ENCODE measurements around the gene KLHL3. TPM values are rescaled to one million over a fixed set of nuclear protein-coding genes. Genes with fewer than 3 reads are reported as not detected.

KLHL3 gene
- total RNA-seq, 1 donor from 2014 or later, result 6.8 TPM

GRCh38 chr5:137700282-137700680, 35.6 kb downstream of the KLHL3 start:
- ATAC-seq (no peak), DNase-seq (no peak)
- H3K36me3 ChIP-seq, result no peaks in the 10 kb centered on the region
- H3K27me3 ChIP-seq, result no peaks in the 10 kb centered on the region
- H3K4me1 ChIP-seq, result peaks cover 12% of the 10 kb centered on the region
- intact Hi-C loops (cut with DNase I), result no loop called here
- no peak for TF ChIP-seq CTCF (IDR thresholded peaks at IDR 0.05)
- no peak overlapping the region for H3K27ac ChIP-seq
- H3K9me3 ChIP-seq, result no peaks in the 10 kb centered on the region
- no peak overlapping the region for H3K4me3 ChIP-seq

- DNase-seq (no peak), ATAC-seq (no peak)
- no peak overlapping the region for H3K4me3 ChIP-seq
- TF ChIP-seq CTCF (IDR thresholded peaks at IDR 0.05), result no peak
- no peaks in the 10 kb centered on the region for H3K36me3 ChIP-seq
- no peaks in the 10 kb centered on the region for H3K27me3 ChIP-seq
- H3K27ac ChIP-seq, result no peak overlapping the region
- no peaks in the 10 kb centered on the region for H3K9me3 ChIP-seq
- peaks cover 12% of the 10 kb centered on the region for H3K4me1 ChIP-seq
- intact Hi-C loops (cut with DNase I), result no loop called here
Observed at GRCh38 chr5:137699336-137700281, 36.3 kb downstream of the KLHL3 start.

GRCh38 chr5:137696481-137696880, 39.4 kb downstream of the KLHL3 start:
- intact Hi-C loops (cut with DNase I), result no loop called here
- H3K27me3 ChIP-seq, result no peaks in the 10 kb centered on the region
- peak overlapping the region; percentile 21 for H3K27ac ChIP-seq
- H3K9me3 ChIP-seq, result no peaks in the 10 kb centered on the region
- no peaks in the 10 kb centered on the region for H3K36me3 ChIP-seq
- H3K4me1 ChIP-seq, result peaks cover 12% of the 10 kb centered on the region
- no peak overlapping the region for H3K4me3 ChIP-seq
- no peak for TF ChIP-seq CTCF (IDR thresholded peaks at IDR 0.05)
- ATAC-seq, result no peak
- no peak for DNase-seq

GRCh38 chr5:137695651-137696428, 40.0 kb downstream of the KLHL3 start:
- peak overlapping the region; percentile 40 for H3K27ac ChIP-seq

More at GRCh38 chr5:137695651-137696428, 40.0 kb downstream of the KLHL3 start:
- Histone ChIP-seq H3K4me1 (peaks cover 12% of the 10 kb centered on the region), H3K9me3 (no peaks in the 10 kb centered on the region), H3K36me3 (no peaks in the 10 kb centered on the region), H3K4me3 (no peak overlapping the region), H3K27me3 (no peaks in the 10 kb centered on the region)
- ATAC-seq (peak; percentile 34), DNase-seq (no peak)
- peak; percentile 32 for TF ChIP-seq CTCF (IDR thresholded peaks at IDR 0.05)
- intact Hi-C loops (cut with DNase I), result no loop called here

Measured in upper lobe of right lung (tissue), 1 donor.